PC-3 (cell line): ENCODE measurements around the gene AKAP6.

ENCODE experiments used
- EZH2 ChIP-seq: fragments of 300-600 bp; sonication (generic); IDR thresholded peaks from one replicate; pipeline ENCODE4 v1.6.1; 2017; ENCODE audit warnings: antibody characterized with exemption, mild to moderate bottlenecking, low read length; ENCODE audit not compliant: unreplicated experiment
- EZH2phosphoT487 ChIP-seq: fragments of 300-600 bp; sonication (generic); IDR thresholded peaks from 2 replicates; pipeline ENCODE4 v1.6.1; 2018; ENCODE audit warnings: mild to moderate bottlenecking, antibody characterized with exemption, low read length, borderline replicate concordance
- TF ChIP-seq, protein P1 (sequence below): fragments of 300-600 bp; sonication (generic); conservative IDR thresholded peaks from 2 replicates; pipeline ENCODE4 v1.5.1; 2017; ENCODE audit warnings: antibody characterized with exemption, low read depth, mild to moderate bottlenecking, low read length

- TF ChIP-seq EZH2, result no peak
- TF ChIP-seq, protein P1, sequence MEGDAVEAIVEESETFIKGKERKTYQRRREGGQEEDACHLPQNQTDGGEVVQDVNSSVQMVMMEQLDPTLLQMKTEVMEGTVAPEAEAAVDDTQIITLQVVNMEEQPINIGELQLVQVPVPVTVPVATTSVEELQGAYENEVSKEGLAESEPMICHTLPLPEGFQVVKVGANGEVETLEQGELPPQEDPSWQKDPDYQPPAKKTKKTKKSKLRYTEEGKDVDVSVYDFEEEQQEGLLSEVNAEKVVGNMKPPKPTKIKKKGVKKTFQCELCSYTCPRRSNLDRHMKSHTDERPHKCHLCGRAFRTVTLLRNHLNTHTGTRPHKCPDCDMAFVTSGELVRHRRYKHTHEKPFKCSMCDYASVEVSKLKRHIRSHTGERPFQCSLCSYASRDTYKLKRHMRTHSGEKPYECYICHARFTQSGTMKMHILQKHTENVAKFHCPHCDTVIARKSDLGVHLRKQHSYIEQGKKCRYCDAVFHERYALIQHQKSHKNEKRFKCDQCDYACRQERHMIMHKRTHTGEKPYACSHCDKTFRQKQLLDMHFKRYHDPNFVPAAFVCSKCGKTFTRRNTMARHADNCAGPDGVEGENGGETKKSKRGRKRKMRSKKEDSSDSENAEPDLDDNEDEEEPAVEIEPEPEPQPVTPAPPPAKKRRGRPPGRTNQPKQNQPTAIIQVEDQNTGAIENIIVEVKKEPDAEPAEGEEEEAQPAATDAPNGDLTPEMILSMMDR, result no peak
- TF ChIP-seq EZH2phosphoT487, result no peak
These were observed 349.0 kb downstream of the AKAP6 start for GRCh38 chr14:32678088-32678487.
